DOHH2 (cell line): Measurements from ENCODE around the gene ROBO2.

Experiments used
- CTCF ChIP-seq: fragments of 200-600 bp; sonication (generic); IDR thresholded peaks from one replicate; pipeline ENCODE4 v1.5.1; 2014; ENCODE audit warnings: antibody characterized with exemption, mild to moderate bottlenecking, low read depth, low read length; ENCODE audit not compliant: poor library complexity, severe bottlenecking
- EZH2phosphoT487 ChIP-seq: fragments of 200-600 bp; sonication (generic); IDR thresholded peaks from 2 replicates; pipeline ENCODE4 v1.6.1; 2017; ENCODE audit warnings: borderline replicate concordance, mild to moderate bottlenecking, antibody characterized with exemption, low read length, moderate library complexity, mixed read lengths

GRCh38 chr3:77684115-77684514 lies 644.2 kb downstream of the ROBO2 start:
- no peak for TF ChIP-seq CTCF
- no peak for TF ChIP-seq EZH2phosphoT487
